ENCODE results near the gene RTRAF.

The RTRAF gene

GRCh38 chr14:51957950-51958349 lies 31.4 kb upstream of the RTRAF start:
- H3K27ac ChIP-seq: no peak overlapping the region
- no peak for TF ChIP-seq ZFX (IDR thresholded peaks at IDR 0.05)
- TF ChIP-seq, protein P1, sequence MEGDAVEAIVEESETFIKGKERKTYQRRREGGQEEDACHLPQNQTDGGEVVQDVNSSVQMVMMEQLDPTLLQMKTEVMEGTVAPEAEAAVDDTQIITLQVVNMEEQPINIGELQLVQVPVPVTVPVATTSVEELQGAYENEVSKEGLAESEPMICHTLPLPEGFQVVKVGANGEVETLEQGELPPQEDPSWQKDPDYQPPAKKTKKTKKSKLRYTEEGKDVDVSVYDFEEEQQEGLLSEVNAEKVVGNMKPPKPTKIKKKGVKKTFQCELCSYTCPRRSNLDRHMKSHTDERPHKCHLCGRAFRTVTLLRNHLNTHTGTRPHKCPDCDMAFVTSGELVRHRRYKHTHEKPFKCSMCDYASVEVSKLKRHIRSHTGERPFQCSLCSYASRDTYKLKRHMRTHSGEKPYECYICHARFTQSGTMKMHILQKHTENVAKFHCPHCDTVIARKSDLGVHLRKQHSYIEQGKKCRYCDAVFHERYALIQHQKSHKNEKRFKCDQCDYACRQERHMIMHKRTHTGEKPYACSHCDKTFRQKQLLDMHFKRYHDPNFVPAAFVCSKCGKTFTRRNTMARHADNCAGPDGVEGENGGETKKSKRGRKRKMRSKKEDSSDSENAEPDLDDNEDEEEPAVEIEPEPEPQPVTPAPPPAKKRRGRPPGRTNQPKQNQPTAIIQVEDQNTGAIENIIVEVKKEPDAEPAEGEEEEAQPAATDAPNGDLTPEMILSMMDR (conservative IDR thresholded peaks at IDR 0.05): no peak

DNA sequence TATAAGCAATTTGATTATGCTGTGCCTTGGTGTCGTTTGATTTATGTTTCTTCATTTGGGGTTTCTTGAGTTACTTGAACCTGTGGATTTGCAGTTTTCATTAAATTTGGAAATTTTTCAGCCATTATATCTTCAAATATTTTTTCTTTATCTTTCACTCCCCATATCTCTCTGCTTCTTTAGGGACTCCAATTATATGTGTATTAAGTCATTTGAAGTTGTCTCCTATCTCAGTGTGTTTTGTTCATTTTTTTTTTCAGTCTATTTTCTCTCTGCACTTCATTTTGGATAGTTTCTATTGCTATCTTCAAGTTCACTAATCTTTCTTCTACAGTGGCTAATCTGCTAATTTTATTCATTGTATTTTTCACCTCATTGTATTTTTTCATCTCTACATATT lies 29.4 kb upstream of the RTRAF start:
- H3K27ac ChIP-seq: no peak overlapping the region
- TF ChIP-seq, protein P1 (conservative IDR thresholded peaks at IDR 0.05): no peak
- no peak for TF ChIP-seq ZFX (IDR thresholded peaks at IDR 0.05)

DNA sequence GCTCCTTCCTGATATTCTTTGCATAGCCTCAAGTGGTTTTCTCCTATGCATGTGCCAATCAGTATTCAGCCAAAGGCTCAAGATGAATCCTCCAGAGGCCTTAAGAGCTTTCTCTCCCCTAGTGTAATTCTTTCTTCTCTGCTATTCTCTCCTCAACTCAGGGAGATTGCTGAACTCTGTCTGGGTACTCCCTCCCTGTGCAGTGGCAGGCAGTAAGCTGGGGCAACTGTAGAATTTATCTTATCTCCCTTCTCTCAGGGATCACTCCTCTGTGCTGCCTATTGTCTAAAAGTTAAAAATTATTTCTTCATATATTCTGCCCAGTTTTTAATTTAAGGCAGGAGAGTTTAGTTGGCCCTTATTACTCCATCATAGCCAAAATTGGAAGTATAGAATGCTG lies 28.5 kb upstream of the RTRAF start:
- TF ChIP-seq, protein P1 (conservative IDR thresholded peaks at IDR 0.05): no peak
- TF ChIP-seq ZFX (IDR thresholded peaks at IDR 0.05): no peak

DNA sequence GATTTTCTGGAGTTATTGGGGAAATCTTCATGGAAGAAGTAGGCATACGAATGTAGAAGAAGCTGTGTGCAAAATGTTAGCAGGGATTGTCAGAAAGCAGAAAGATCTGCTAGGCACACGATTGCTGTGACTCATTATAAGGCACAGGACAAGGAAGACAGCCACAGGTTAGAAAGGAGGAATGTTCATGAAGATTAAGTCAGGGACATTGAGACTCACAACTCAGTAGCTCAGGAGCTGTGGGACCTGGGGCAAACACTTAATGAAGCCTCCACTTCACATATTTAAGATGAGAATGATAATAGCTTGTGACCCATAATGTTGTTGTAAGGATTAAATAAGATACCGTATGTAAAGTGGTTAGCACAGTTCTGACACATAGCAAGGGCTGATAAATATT lies 26.6 kb upstream of the RTRAF start:
- H3K27ac ChIP-seq: no peak overlapping the region
- TF ChIP-seq, protein P1 (conservative IDR thresholded peaks at IDR 0.05): no peak
- no peak for TF ChIP-seq ZFX (IDR thresholded peaks at IDR 0.05)

More for the DNA sequence above, 28.5 kb upstream of the RTRAF start:
- no peak overlapping the region for H3K27ac ChIP-seq

DNA sequence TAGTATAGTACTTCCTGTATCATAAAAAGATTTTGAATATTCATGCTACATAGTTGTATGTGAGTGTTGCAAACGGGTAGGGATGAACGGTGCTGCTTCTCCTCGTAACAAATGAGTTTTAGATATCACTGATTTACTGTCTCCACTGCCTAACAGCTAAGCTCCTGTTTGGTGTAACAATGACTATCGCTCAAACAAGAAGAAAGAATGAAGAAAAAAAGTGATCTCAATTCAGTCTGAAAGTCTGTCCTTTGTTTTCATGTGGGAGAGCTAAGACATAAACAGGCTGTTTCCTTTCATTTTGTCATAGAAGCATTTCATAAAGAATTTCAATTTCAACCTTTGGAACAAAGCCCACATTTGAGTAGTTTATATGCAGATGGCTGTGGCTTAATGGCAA lies 26.1 kb upstream of the RTRAF start:
- TF ChIP-seq ZFX (IDR thresholded peaks at IDR 0.05): no peak
- TF ChIP-seq, protein P1 (conservative IDR thresholded peaks at IDR 0.05): no peak
- H3K27ac ChIP-seq: no peak overlapping the region

- no peak for TF ChIP-seq ZFX (IDR thresholded peaks at IDR 0.05)
- TF ChIP-seq, protein P1 (conservative IDR thresholded peaks at IDR 0.05): no peak
Observed at GRCh38 chr14:51967521-51967920, 21.8 kb upstream of the RTRAF start.

DNA sequence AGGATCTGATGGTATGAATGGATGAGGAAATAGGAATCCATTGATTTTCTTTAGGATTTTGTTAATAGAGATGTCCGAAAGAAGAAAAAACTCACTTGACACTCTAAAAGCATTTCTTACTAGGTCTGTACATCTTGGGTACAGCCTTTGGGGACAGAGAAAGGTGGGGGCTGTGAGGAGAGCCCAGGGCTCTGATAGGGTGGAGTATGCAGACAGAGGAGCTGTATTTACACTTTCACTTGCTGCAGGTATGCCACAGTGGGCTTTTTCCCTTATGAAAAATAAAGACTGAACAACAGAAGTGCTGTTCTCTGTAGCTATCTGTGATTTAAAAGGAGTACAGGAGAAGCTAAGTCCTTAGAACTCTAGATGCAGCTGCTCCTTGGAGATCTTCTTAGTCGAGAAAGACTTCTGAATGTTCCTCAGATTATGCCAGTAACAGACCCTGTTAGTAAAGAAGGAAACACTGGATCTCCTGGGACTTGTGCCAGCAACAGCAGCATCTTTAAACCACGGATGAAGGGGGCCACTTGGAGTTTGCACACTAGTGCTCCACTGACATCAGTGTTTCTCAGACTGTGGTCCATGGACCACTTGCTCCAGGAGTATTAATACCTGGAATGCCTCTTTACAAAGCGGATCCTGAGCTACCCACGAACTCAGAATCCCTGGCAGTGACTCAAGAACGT lies 19.4 kb upstream of the RTRAF start:
- H3K27ac ChIP-seq: no peak overlapping the region
- no peak for TF ChIP-seq ZFX (IDR thresholded peaks at IDR 0.05)
- TF ChIP-seq, protein P1 (conservative IDR thresholded peaks at IDR 0.05): no peak

More at GRCh38 chr14:51967521-51967920, 21.8 kb upstream of the RTRAF start:
- no peak overlapping the region for H3K27ac ChIP-seq
